Epithelial cell of esophagus (primary cell): ENCODE measurements around the gene ARRB1.

ENCODE experiments used
- DNase-seq: peaks from one replicate; pipeline ENCODE4 v3.0.0; 2010; ENCODE audit warnings: low read depth
- H3K4me3 ChIP-seq: 2 replicates; pipeline ENCODE4 v1.5.1; 2011; ENCODE audit warnings: mild to moderate bottlenecking, low read length, control low read depth
- CTCF ChIP-seq: IDR thresholded peaks from 2 replicates; pipeline ENCODE4 v1.5.1; 2011; ENCODE audit warnings: low read depth, mild to moderate bottlenecking, low read length, control low read depth, inconsistent platforms; ENCODE audit not compliant: insufficient read depth; ENCODE audit errors: missing control alignments

ARRB1 gene

GRCh38 chr11:75246671-75247350 lies 104.7 kb downstream of the ARRB1 start:
- DNase-seq: no peak
- no peak for TF ChIP-seq CTCF
- no peak overlapping the region for H3K4me3 ChIP-seq

GRCh38 chr11:75246006-75246670 lies 105.3 kb downstream of the ARRB1 start:
- no peak for TF ChIP-seq CTCF
- H3K4me3 ChIP-seq: no peak overlapping the region
- DNase-seq: no peak

GRCh38 chr11:75245356-75246005 lies 106.0 kb downstream of the ARRB1 start:
- H3K4me3 ChIP-seq: no peak overlapping the region
- no peak for DNase-seq
- TF ChIP-seq CTCF: no peak

GRCh38 chr11:75244052-75244814 lies 107.2 kb downstream of the ARRB1 start:
- H3K4me3 ChIP-seq: no peak overlapping the region
- no peak for TF ChIP-seq CTCF
- no peak for DNase-seq

- TF ChIP-seq CTCF: no peak
- H3K4me3 ChIP-seq: no peak overlapping the region
- DNase-seq: no peak
These were observed 108.5 kb downstream of the ARRB1 start for GRCh38 chr11:75242722-75243600.
